H1 (cell line): Measurements from ENCODE around the gene BBX. TPM values are rescaled to one million over a fixed set of nuclear protein-coding genes. Genes with fewer than 3 reads are reported as not detected.

Experiments used
- CTCF ChIA-PET: fragments of 300-600 bp; sonication (Branson Sonifier 250); formaldehyde crosslinking; loops from one replicate; lab custom pipeline; 2021; ENCODE audit not compliant: partially characterized antibody; lab: Charles Lee
- POLR2A ChIA-PET: fragments of 300-600 bp; sonication (Branson Sonifier 250); formaldehyde crosslinking; loops from one replicate; lab custom pipeline; 2021; ENCODE audit warnings: inconsistent platforms; ENCODE audit not compliant: partially characterized antibody; lab: Charles Lee
- DNase-seq, 2 experiments: peaks; one replicate each; pipeline versions ENCODE4 v3.0.0 to v3.0.0-alpha.2; 2010 to 2022; ENCODE audit warnings: low spot score in 2 of 2, low read depth in 1 of 2, mixed read lengths in 1 of 2
- FAIRE-seq: peaks from 2 replicates; lab custom pipeline; 2011; peaks lifted over from hg19 to GRCh38; lab: Jason Lieb, UNC
- H2AFZ ChIP-seq: 2 replicates; pipeline ENCODE4 v1.8.1; 2012; ENCODE audit warnings: low read length, inconsistent platforms
- H2AK5ac ChIP-seq: 2 replicates; pipeline ENCODE4 v1.6.1; 2013; ENCODE audit warnings: low read depth, low read length
- H2BK120ac ChIP-seq: replicated peaks from 2 replicates; pipeline ENCODE3; 2013; ENCODE audit warnings: low read depth, low read length, inconsistent platforms
- H2BK12ac ChIP-seq: 2 replicates; pipeline ENCODE4 v1.6.1; 2013; ENCODE audit warnings: low read depth, low read length
- H2BK15ac ChIP-seq: 2 replicates; pipeline ENCODE4 v1.6.1; 2013; ENCODE audit warnings: low read length
- H2BK20ac ChIP-seq: 2 replicates; pipeline ENCODE4 v1.6.1; 2013; ENCODE audit warnings: low read length
- H2BK5ac ChIP-seq: 2 replicates; pipeline ENCODE4 v1.6.1; 2013; ENCODE audit warnings: low read depth, low read length
- H3K14ac ChIP-seq: 2 replicates; pipeline ENCODE4 v1.6.1; 2013; ENCODE audit warnings: inconsistent platforms; ENCODE audit not compliant: insufficient read length
- H3K18ac ChIP-seq: 2 replicates; pipeline ENCODE4 v1.6.1; 2013; ENCODE audit warnings: low read length; ENCODE audit errors: extremely low read depth
- H3K23ac ChIP-seq: 2 replicates; pipeline ENCODE4 v1.6.1; 2013; ENCODE audit warnings: inconsistent platforms; ENCODE audit not compliant: insufficient read length
- H3K23me2 ChIP-seq: 2 replicates; pipeline ENCODE4 v1.6.1; 2013; ENCODE audit warnings: low read depth, low read length
- H3K27ac ChIP-seq: 2 replicates; pipeline ENCODE4 v1.6.1; 2011; ENCODE audit warnings: low read depth, low read length, inconsistent platforms
- H3K27me3 ChIP-seq, 4 experiments: replicated peaks in 1 of 4; 1 replicate in 1 of 4; 2 replicates in 3 of 4; pipeline versions ENCODE4 v1.6.1 to v1.8.1; 2011 to 2013; ENCODE audit warnings: low read length in 3 of 4, mild to moderate bottlenecking in 3 of 4, inconsistent platforms in 2 of 4, mixed read lengths in 2 of 4, moderate library complexity in 1 of 4; ENCODE audit not compliant: control insufficient read depth in 3 of 4, insufficient read depth in 3 of 4; ENCODE audit errors: extremely low read depth in 1 of 4
- H3K36me3 ChIP-seq, 4 experiments: 2 replicates each; pipeline versions ENCODE4 v1.6.1 to v1.8.1; 2011 to 2013; ENCODE audit warnings: mild to moderate bottlenecking in 4 of 4, low read length in 3 of 4, moderate library complexity in 2 of 4, control low read depth in 1 of 4, inconsistent platforms in 1 of 4; ENCODE audit not compliant: insufficient read depth in 4 of 4, control insufficient read depth in 2 of 4
- H3K4ac ChIP-seq: replicated peaks from 2 replicates; pipeline ENCODE3; 2013; ENCODE audit warnings: low read length, low read depth, mixed read lengths, inconsistent platforms; ENCODE audit not compliant: insufficient read length
- H3K4me1 ChIP-seq, 4 experiments: replicated peaks in 1 of 4; 1 replicate in 1 of 4; 2 replicates in 3 of 4; pipeline versions ENCODE4 v1.6.1 to v1.8.1; 2011 to 2013; ENCODE audit warnings: low read length in 3 of 4, inconsistent platforms in 2 of 4, mixed read lengths in 1 of 4; ENCODE audit not compliant: insufficient read depth in 4 of 4, control insufficient read depth in 3 of 4
- H3K4me2 ChIP-seq, 2 experiments: 2 replicates each; pipeline versions ENCODE4 v1.6.1 to v1.8.1; 2011 to 2013; ENCODE audit warnings: low read depth in 2 of 2, low read length in 2 of 2, control low read depth in 1 of 2, inconsistent platforms in 1 of 2, mild to moderate bottlenecking in 1 of 2; ENCODE audit not compliant: insufficient read depth in 1 of 2
- H3K4me3 ChIP-seq, 4 experiments: fragments of 200-600, 300-600 bp in 1 of 4; sonication (generic), shearing (Covaris generic), sonication (Bioruptor Twin) in 1 of 4; 2 replicates each; pipeline versions ENCODE4 v1.5.1 to v1.8.1; 2011 to 2016; ENCODE audit warnings: low read length in 4 of 4, low read depth in 3 of 4, control low read depth in 2 of 4, inconsistent platforms in 2 of 4, mild to moderate bottlenecking in 2 of 4, mixed read lengths in 1 of 4, moderate library complexity in 1 of 4; ENCODE audit not compliant: insufficient read depth in 2 of 4; ENCODE audit errors: extremely low read depth in 1 of 4
- H3K56ac ChIP-seq: replicated peaks from 2 replicates; pipeline ENCODE3; 2013; ENCODE audit warnings: low read depth, mild to moderate bottlenecking, mixed read lengths, low read length, inconsistent platforms; ENCODE audit not compliant: insufficient read length
- H3K79me1 ChIP-seq: 2 replicates; pipeline ENCODE4 v1.6.1; 2013; ENCODE audit warnings: low read depth, low read length, control low read depth
- H3K79me2 ChIP-seq, 2 experiments: 2 replicates each; pipeline versions ENCODE4 v1.6.1 to v1.8.1; 2012 to 2013; ENCODE audit warnings: low read length in 2 of 2, mild to moderate bottlenecking in 2 of 2, inconsistent platforms in 1 of 2; ENCODE audit not compliant: insufficient read depth in 2 of 2, control insufficient read depth in 1 of 2
- H3K9ac ChIP-seq, 4 experiments: replicated peaks in 1 of 4; 1 replicate in 1 of 4; 2 replicates in 3 of 4; pipeline versions ENCODE4 v1.6.1 to v1.8.1; 2011 to 2013; ENCODE audit warnings: low read depth in 3 of 4, low read length in 3 of 4, control low read depth in 2 of 4, mild to moderate bottlenecking in 2 of 4, moderate library complexity in 2 of 4, inconsistent platforms in 1 of 4; ENCODE audit errors: extremely low read depth in 1 of 4
- H3K9me3 ChIP-seq, 2 experiments: 2 replicates each; pipeline versions ENCODE4 v1.6.1 to v1.8.1; 2012 to 2013; ENCODE audit warnings: mild to moderate bottlenecking in 2 of 2, moderate library complexity in 2 of 2, control low read depth in 1 of 2, inconsistent platforms in 1 of 2, low read depth in 1 of 2, low read length in 1 of 2, mixed read lengths in 1 of 2; ENCODE audit not compliant: insufficient read depth in 2 of 2
- H4K20me1 ChIP-seq, 2 experiments: replicated peaks in 1 of 2; 2 replicates each; pipeline versions ENCODE3 to v1.8.1; 2011 to 2013; ENCODE audit warnings: inconsistent platforms in 2 of 2, low read length in 2 of 2, mild to moderate bottlenecking in 1 of 2; ENCODE audit not compliant: insufficient read depth in 2 of 2, control insufficient read depth in 1 of 2
- H4K5ac ChIP-seq: 2 replicates; pipeline ENCODE4 v1.6.1; 2013; ENCODE audit warnings: low read length, low read depth, mixed read lengths, inconsistent platforms; ENCODE audit not compliant: insufficient read length
- H4K8ac ChIP-seq: 2 replicates; pipeline ENCODE4 v1.8.0; 2013; ENCODE audit warnings: mild to moderate bottlenecking, moderate library complexity, low read length, inconsistent platforms; ENCODE audit not compliant: insufficient read depth; ENCODE audit errors: extremely low read depth
- H4K91ac ChIP-seq: replicated peaks from 2 replicates; pipeline ENCODE3; 2013; ENCODE audit warnings: low read length, mixed read lengths, inconsistent platforms; ENCODE audit not compliant: insufficient read length
- CREB1 ChIP-seq: IDR thresholded peaks from 2 replicates; pipeline ENCODE4 v1.6.1; 2012; ENCODE audit warnings: inconsistent platforms
- SIRT6 ChIP-seq: IDR thresholded peaks from one replicate; pipeline ENCODE4 v1.7.1; 2012; ENCODE audit warnings: low read length, inconsistent platforms
- whole genome bisulfite sequencing, 2 experiments: shearing (Covaris generic) in 1 of 2; methylation state at CpG; one replicate each; pipeline versions ENCODE4 v1.1.6 to v1.1.7; 2013 to 2015; ENCODE audit warnings: low lambda C conversion rate in 2 of 2, mixed read lengths in 2 of 2, inconsistent platforms in 1 of 2, low coverage in 1 of 2, missing lambda C conversion rate in 1 of 2; ENCODE audit not compliant: insufficient replicate concordance in 2 of 2, insufficient coverage in 1 of 2, insufficient read length in 1 of 2; ENCODE audit errors: extremely low coverage in 1 of 2, missing lambda C conversion rate in 1 of 2; 5-methylcytosine and 5-hydroxymethylcytosine counted together
- polyA plus RNA-seq, 7 experiments: library from polyadenylated mRNA; depleted of rRNA in 3 of 7; stranded (reverse) in 5 of 7; unstranded in 2 of 7; fragments of >200 nt in 5 of 7; fragments of 200-250 nt in 2 of 7; gene quantifications; 1 replicate in 5 of 7; 2 replicates in 1 of 7; 4 replicates in 1 of 7; pipeline versions ENCODE4 v1.2.1 to v1.2.3, GENCODE V29; 2011 to 2013; ENCODE audit warnings: missing spikeins in 2 of 7, mixed read lengths in 2 of 7
- total RNA-seq: library from RNA; stranded (reverse); fragmentation: NEBNext Ultra II Directional; extraction: Animal tissue kit (Norgen Biotek cat#: 25700); gene quantifications from 2 replicates; pipeline ENCODE4 v1.2.1, GENCODE V29; 2021
- TF ChIP-seq, protein P1 (sequence below): IDR thresholded peaks from 2 replicates; pipeline ENCODE4 v1.6.1; 2011; ENCODE audit warnings: low read length, improper control_type of control experiment

The BBX gene
- total and polyA plus RNA-seq, 2 of the 8 experiments (the other 6 are each of a cell fraction or from before 2014, with no cell fraction given): 11.0 to 42.5 TPM

DNA sequence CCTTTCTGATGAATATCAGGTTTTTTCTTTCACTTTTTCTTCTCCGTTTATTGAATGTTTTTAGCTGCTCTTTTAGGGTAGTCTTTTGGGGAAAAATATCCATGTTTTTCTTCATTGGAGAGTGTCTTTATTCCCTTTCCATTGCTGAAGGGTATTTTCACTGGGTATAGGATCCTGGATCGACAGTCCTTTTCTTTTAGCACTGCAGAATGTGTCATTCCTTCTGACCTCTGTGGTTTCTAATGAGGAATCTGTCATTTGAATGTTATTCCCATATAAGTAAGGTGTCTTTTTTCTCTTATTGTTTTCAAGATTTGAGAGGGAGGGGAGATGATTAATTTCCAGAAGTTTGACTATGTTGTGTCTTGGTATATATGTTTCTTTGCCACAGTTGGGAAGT, 96.8 kb downstream of the BBX start:
- TF ChIP-seq CREB1 (no peak), SIRT6 (no peak)
- TF ChIP-seq, protein P1, sequence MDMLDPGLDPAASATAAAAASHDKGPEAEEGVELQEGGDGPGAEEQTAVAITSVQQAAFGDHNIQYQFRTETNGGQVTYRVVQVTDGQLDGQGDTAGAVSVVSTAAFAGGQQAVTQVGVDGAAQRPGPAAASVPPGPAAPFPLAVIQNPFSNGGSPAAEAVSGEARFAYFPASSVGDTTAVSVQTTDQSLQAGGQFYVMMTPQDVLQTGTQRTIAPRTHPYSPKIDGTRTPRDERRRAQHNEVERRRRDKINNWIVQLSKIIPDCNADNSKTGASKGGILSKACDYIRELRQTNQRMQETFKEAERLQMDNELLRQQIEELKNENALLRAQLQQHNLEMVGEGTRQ: no peak
- Histone ChIP-seq H3K23me2 (no peaks in the 10 kb centered on the region), H2BK5ac (no peak overlapping the region), H2BK120ac (no peak overlapping the region), H3K79me1 (peaks cover 7% of the 10 kb centered on the region; the same call in 1 of the 2 replicates), H3K14ac (no peak overlapping the region), H3K27me3 (no peaks in the 10 kb centered on the region), H3K4me2 (no peak overlapping the region), H2BK12ac (no peak overlapping the region), H3K4ac (no peak overlapping the region), H2AFZ (no peak overlapping the region), H3K36me3 (no peaks in the 10 kb centered on the region), H3K18ac (no peak overlapping the region), H3K27ac (no peak overlapping the region), H3K9ac (no peak overlapping the region), H3K56ac (no peak overlapping the region), H2BK20ac (no peak overlapping the region), H3K4me1 (peaks cover 1 to 9% (median 3%) of the 10 kb centered on the region in 4 experiments; a peak in 4 of 7 replicates), H3K23ac (no peak overlapping the region), H3K79me2 (peaks cover 0 to 65% of the 10 kb centered on the region in 2 experiments; a peak in 3 of 4 replicates), H2AK5ac (no peak overlapping the region), H4K20me1 (peaks cover 0 to 2% of the 10 kb centered on the region in 2 experiments), H3K4me3 (no peak overlapping the region), H4K8ac (no peak overlapping the region), H4K91ac (no peak overlapping the region), H2BK15ac (no peak overlapping the region), H4K5ac (no peak overlapping the region), H3K9me3 (no peaks in the 10 kb centered on the region)
- ChIA-PET POLR2A (no interaction called here), CTCF (interaction anchor here (1.1 kb wide), 1 partner anchor 24 kb away, joined by 3 read pairs; no protein-coding TSS in a partner anchor)
- DNase-seq: no peak
- 79% methylated on average over 2 of the region's 2 CpGs; no CpG with 5 or more reads in 1 of the 2 experiments for WGBS, 2 experiments
- no peak for FAIRE-seq
